Body of pancreas (tissue), 4 donors: ENCODE measurements around the gene SERTAD1.

Source experiments
- CTCF ChIP-seq, 7 experiments: fragments of 450-650 bp in 4 of 7; fragments of 200-600 bp in 3 of 7; sonication (generic) in 3 of 7; IDR thresholded peaks; one replicate each; pipeline ENCODE4 v1.5.1; 2016 to 2019; ENCODE audit warnings: antibody characterized with exemption in 7 of 7
- POLR2A ChIP-seq, 3 donors: fragments of 450-650 bp; IDR thresholded peaks; one replicate each; pipeline ENCODE4 v1.6.1; 2016; ENCODE audit warnings: antibody characterized with exemption in 3 of 3, mild to moderate bottlenecking in 2 of 3

- no peak for TF ChIP-seq CTCF (IDR thresholded peaks at IDR 0.05)
- no peak for TF ChIP-seq POLR2A (IDR thresholded peaks at IDR 0.05)
These were observed 13.8 kb downstream of the SERTAD1 start for GRCh38 chr19:40411958-40412499.
